GM19372 (cell line): ENCODE data around the gene ARHGAP5.

ENCODE experiments used
- ATAC-seq: cut with Tn5 transposase; IDR thresholded peaks from one replicate; pipeline ENCODE4 v1.9.1; 2021; ENCODE audit warnings: mild to moderate bottlenecking, low read depth, moderate library complexity; ENCODE audit not compliant: unreplicated experiment

The ARHGAP5 gene

GRCh38 chr14:32074887-32075572 lies 2.1 kb upstream of the ARHGAP5 start:
- no peak for ATAC-seq

- ATAC-seq: no peak
Observed at GRCh38 chr14:32075672-32076277, 1.3 kb upstream of the ARHGAP5 start.

- peak; percentile 45 for ATAC-seq
Observed at GRCh38 chr14:32076278-32077080, 625 bp upstream of the ARHGAP5 start.

- ATAC-seq: no peak
Observed at GRCh38 chr14:32078023-32078857, 1.1 kb downstream of the ARHGAP5 start.

- ATAC-seq: no peak
Observed at GRCh38 chr14:32078858-32079216, 1.7 kb downstream of the ARHGAP5 start.

GRCh38 chr14:32079264-32079663 lies 2.2 kb downstream of the ARHGAP5 start:
- no peak for ATAC-seq

GRCh38 chr14:32080001-32080510 lies 3.0 kb downstream of the ARHGAP5 start:
- ATAC-seq: no peak

- no peak for ATAC-seq
Observed at GRCh38 chr14:32081901-32082300, 4.8 kb downstream of the ARHGAP5 start.

GRCh38 chr14:32083315-32083624 lies 6.2 kb downstream of the ARHGAP5 start:
- ATAC-seq: no peak

GRCh38 chr14:32083789-32084188 lies 6.7 kb downstream of the ARHGAP5 start:
- no peak for ATAC-seq

- no peak for ATAC-seq
Observed at GRCh38 chr14:32085182-32085844, 8.2 kb downstream of the ARHGAP5 start.

- ATAC-seq: no peak
Observed at GRCh38 chr14:32085845-32086383, 8.8 kb downstream of the ARHGAP5 start.

- no peak for ATAC-seq
Observed at GRCh38 chr14:32087173-32087861, 10.2 kb downstream of the ARHGAP5 start.

GRCh38 chr14:32087907-32088306 lies 10.8 kb downstream of the ARHGAP5 start:
- ATAC-seq: no peak

- no peak for ATAC-seq
Observed at GRCh38 chr14:32090686-32091085, 13.6 kb downstream of the ARHGAP5 start.

GRCh38 chr14:32099473-32099872 lies 22.4 kb downstream of the ARHGAP5 start:
- ATAC-seq: no peak

GRCh38 chr14:32100175-32100574 lies 23.1 kb downstream of the ARHGAP5 start:
- no peak for ATAC-seq

- ATAC-seq: no peak
Observed at GRCh38 chr14:32102152-32102787, 25.2 kb downstream of the ARHGAP5 start.

- ATAC-seq: no peak
Observed at GRCh38 chr14:32102968-32103367, 25.9 kb downstream of the ARHGAP5 start.
